ENCODE results near the gene CCDC39. TPM values are rescaled to one million over a fixed set of nuclear protein-coding genes. Genes with fewer than 3 reads are reported as not detected.

CCDC39 gene
- total and polyA plus RNA-seq, 2 of the 8 experiments (the other 6 are each of a cell fraction or from before 2014, with no cell fraction given), result 0.12 to 0.80 TPM

- DNase-seq (ENCODE audit: low read depth in 1 of 2, low spot score in 2 of 2), result no peak
- no peak overlapping the region for H2AK5ac ChIP-seq (ENCODE audit: low read depth, low read length)
- TF ChIP-seq JUN (IDR thresholded peaks at IDR 0.05; ENCODE audit: low read depth, low read length) (no peak), KDM4A (IDR thresholded peaks at IDR 0.05; ENCODE audit: low read depth, low read length, severe bottlenecking) (no peak), SIN3A (conservative IDR thresholded peaks at IDR 0.05 in 1 of 2, IDR thresholded peaks at IDR 0.05 in 1 of 2; ENCODE audit: low read depth in 1 of 2, low read length in 2 of 2) (no peak), CHD2 (IDR thresholded peaks at IDR 0.05; ENCODE audit: low read length) (no peak), CBX8 (IDR thresholded peaks at IDR 0.05; ENCODE audit: borderline replicate concordance, low read depth, low read length) (no peak), BRCA1 (IDR thresholded peaks at IDR 0.05; ENCODE audit: low read depth, low read length) (no peak), POLR2AphosphoS5 (IDR thresholded peaks at IDR 0.05; ENCODE audit: low read depth, low read length) (no peak), HDAC6 (IDR thresholded peaks at IDR 0.05; ENCODE audit: low read depth, low read length) (no peak), YY1 (IDR thresholded peaks at IDR 0.05; ENCODE audit: low read depth, low read length) (no peak), CEBPB (IDR thresholded peaks at IDR 0.05; ENCODE audit: low read depth, low read length) (no peak), CHD1 (IDR thresholded peaks at IDR 0.05; ENCODE audit: low read depth, low read length) (no peak), POLR2A (IDR thresholded peaks at IDR 0.05; ENCODE audit: control extremely low read depth in 1 of 2, low read depth in 2 of 2, low read length in 2 of 2) (no peak)
- H3K14ac ChIP-seq (ENCODE audit: insufficient read length), result no peak overlapping the region
- CTCF ChIA-PET (ENCODE audit: partially characterized antibody), result interaction anchor here (0.8 to 3.4 kb wide), 4 partner anchors 17 to 845 kb away, joined by 3 to 12 read pairs (median 3); no protein-coding TSS in a partner anchor
- H2BK120ac ChIP-seq (replicated peaks; ENCODE audit: low read depth, low read length), result no peak overlapping the region
- no peak overlapping the region for H3K27ac ChIP-seq (ENCODE audit: low read depth, low read length)
- H2BK5ac ChIP-seq (ENCODE audit: low read depth, low read length), result no peak overlapping the region
- H3K79me2 ChIP-seq (ENCODE audit: control insufficient read depth in 1 of 2, insufficient read depth in 2 of 2, low read length in 2 of 2), result no peaks in the 10 kb centered on the region
- H4K5ac ChIP-seq (ENCODE audit: insufficient read length, low read depth, low read length), result no peak overlapping the region
- no peak for FAIRE-seq
- H2BK20ac ChIP-seq (ENCODE audit: low read length), result no peak overlapping the region
- H3K18ac ChIP-seq (ENCODE audit: extremely low read depth, low read length), result no peak overlapping the region
- H3K36me3 ChIP-seq (ENCODE audit: control insufficient read depth in 2 of 4, insufficient read depth in 4 of 4, low read length in 3 of 4), result peaks cover under 1 to 21% (median 9%) of the 10 kb centered on the region in 4 experiments; a peak in 5 of 8 replicates
- no peak overlapping the region for H3K4me2 ChIP-seq (ENCODE audit: insufficient read depth in 1 of 2, low read depth in 2 of 2, low read length in 2 of 2)
- no peaks in the 10 kb centered on the region for H3K23me2 ChIP-seq (ENCODE audit: low read depth, low read length)
- no peak overlapping the region for H3K9ac ChIP-seq (replicated peaks in 1 of 4; ENCODE audit: extremely low read depth in 1 of 4, low read depth in 3 of 4, low read length in 3 of 4)
- no peaks in the 10 kb centered on the region for H3K27me3 ChIP-seq (replicated peaks in 1 of 4; ENCODE audit: control insufficient read depth in 3 of 4, extremely low read depth in 1 of 4, insufficient read depth in 3 of 4, low read length in 3 of 4)
- H3K23ac ChIP-seq (ENCODE audit: insufficient read length), result no peak overlapping the region
- no peak overlapping the region for H2BK15ac ChIP-seq (ENCODE audit: low read length)
- no peaks in the 10 kb centered on the region for H3K9me3 ChIP-seq (ENCODE audit: insufficient read depth in 2 of 2, low read depth in 1 of 2, low read length in 1 of 2)
- POLR2A ChIA-PET (ENCODE audit: partially characterized antibody), result interaction anchor here (1.2 kb wide), 1 partner anchor 15 kb away, joined by 5 read pairs; the partner anchor contains the start of gene TTC14
- H3K4me3 ChIP-seq (ENCODE audit: extremely low read depth in 1 of 4, insufficient read depth in 2 of 4, low read depth in 3 of 4, low read length in 4 of 4), result no peak overlapping the region
- H3K4ac ChIP-seq (replicated peaks; ENCODE audit: insufficient read length, low read depth, low read length), result no peak overlapping the region
- no peak overlapping the region for H2AFZ ChIP-seq (ENCODE audit: low read length)
- no peak overlapping the region for H4K91ac ChIP-seq (replicated peaks; ENCODE audit: insufficient read length, low read length)
- H4K8ac ChIP-seq (ENCODE audit: extremely low read depth, insufficient read depth, low read length), result no peak overlapping the region
- H3K79me1 ChIP-seq (ENCODE audit: low read depth, low read length), result no peaks in the 10 kb centered on the region
- no peaks in the 10 kb centered on the region for H3K4me1 ChIP-seq (replicated peaks in 1 of 4; ENCODE audit: control insufficient read depth in 3 of 4, insufficient read depth in 4 of 4, low read length in 3 of 4)
- whole genome bisulfite sequencing, 2 experiments (ENCODE audit: extremely low coverage in 1 of 2, insufficient coverage in 1 of 2, insufficient read length in 1 of 2, insufficient replicate concordance in 2 of 2, low coverage in 1 of 2, low lambda C conversion rate in 2 of 2, missing lambda C conversion rate in 1 of 2), result 84% methylated on average over 2 of the region's 2 CpGs; no CpG with 5 or more reads in 1 of the 2 experiments
- no peaks in the 10 kb centered on the region for H4K20me1 ChIP-seq (replicated peaks in 1 of 2; ENCODE audit: control insufficient read depth in 1 of 2, insufficient read depth in 2 of 2, low read length in 2 of 2)
- no peak overlapping the region for H3K56ac ChIP-seq (replicated peaks; ENCODE audit: insufficient read length, low read depth, low read length)
- H2BK12ac ChIP-seq (ENCODE audit: low read depth, low read length), result no peak overlapping the region
These were observed 62.2 kb downstream of the CCDC39 start for GRCh38 chr3:180617049-180617448.
